Ishikawa (cell line): ENCODE measurements around the gene ZBTB5.

ENCODE experiments used
- CREB1 ChIP-seq: IDR thresholded peaks from 2 replicates; pipeline ENCODE4 v1.6.1; 2012; ENCODE audit warnings: low read depth
- EGR1 ChIP-seq: IDR thresholded peaks from 2 replicates; pipeline ENCODE4 v1.6.1; 2012
- EP300 ChIP-seq: IDR thresholded peaks from 2 replicates; pipeline ENCODE4 v1.6.1; 2012; ENCODE audit warnings: borderline replicate concordance
- REST ChIP-seq: IDR thresholded peaks from 2 replicates; pipeline ENCODE4 v1.6.1; 2012; ENCODE audit warnings: low read depth, mild to moderate bottlenecking
- YY1 ChIP-seq: IDR thresholded peaks from 2 replicates; pipeline ENCODE4 v1.6.1; 2012; ENCODE audit warnings: low read depth
- TF ChIP-seq, protein P1 (sequence below): IDR thresholded peaks from 2 replicates; pipeline ENCODE4 v1.6.1; 2012

DNA sequence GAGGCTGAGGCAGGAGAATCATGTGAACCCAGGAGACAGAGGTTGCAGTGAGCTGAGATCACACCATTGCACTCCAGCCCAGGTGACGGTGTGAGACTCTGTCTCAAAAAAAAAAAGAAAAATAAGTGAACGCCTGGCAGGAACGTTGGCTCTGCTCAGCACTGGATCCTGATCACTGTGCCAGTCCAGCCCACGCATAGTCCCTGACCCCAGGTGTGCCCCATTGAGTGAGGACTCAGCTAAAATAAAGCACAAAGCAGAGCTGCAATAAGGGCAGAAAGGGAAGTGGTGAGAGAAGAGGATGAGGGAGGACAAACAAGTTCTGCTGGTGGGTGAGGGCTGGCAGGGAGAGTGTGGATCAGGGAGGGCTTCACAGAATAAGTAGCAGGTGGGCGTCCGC is 38.4 kb downstream of the ZBTB5 start:
- TF ChIP-seq EP300, result no peak
- TF ChIP-seq REST, result no peak
- TF ChIP-seq YY1, result no peak
- TF ChIP-seq, protein P1, sequence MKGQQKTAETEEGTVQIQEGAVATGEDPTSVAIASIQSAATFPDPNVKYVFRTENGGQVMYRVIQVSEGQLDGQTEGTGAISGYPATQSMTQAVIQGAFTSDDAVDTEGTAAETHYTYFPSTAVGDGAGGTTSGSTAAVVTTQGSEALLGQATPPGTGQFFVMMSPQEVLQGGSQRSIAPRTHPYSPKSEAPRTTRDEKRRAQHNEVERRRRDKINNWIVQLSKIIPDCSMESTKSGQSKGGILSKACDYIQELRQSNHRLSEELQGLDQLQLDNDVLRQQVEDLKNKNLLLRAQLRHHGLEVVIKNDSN, result no peak
- TF ChIP-seq CREB1, result no peak
- no peak for TF ChIP-seq EGR1
